Upper lobe of right lung (tissue), 1 donor: ENCODE data around the gene CHCHD6. TPM values are rescaled to one million over a fixed set of nuclear protein-coding genes. Genes with fewer than 3 reads are reported as not detected.

Experiments used
- ATAC-seq: fragments of 200-7000 bp; cut with Tn5 transposase; one replicate; pipeline ENCODE4 v1.9.1; 2020; ENCODE audit warnings: mild to moderate bottlenecking, moderate library complexity
- DNase-seq: peaks from one replicate; pipeline ENCODE4 v3.0.0-alpha.2; 2020
- H3K27ac ChIP-seq: fragments of 200-600 bp; one replicate; pipeline ENCODE4 v1.8.0; 2022
- H3K27me3 ChIP-seq: fragments of 200-600 bp; one replicate; pipeline ENCODE4 v1.8.0; 2022; ENCODE audit warnings: mild to moderate bottlenecking
- H3K36me3 ChIP-seq: fragments of 200-600 bp; one replicate; pipeline ENCODE4 v1.8.0; 2022
- H3K4me1 ChIP-seq: fragments of 200-600 bp; one replicate; pipeline ENCODE4 v1.8.0; 2022
- H3K4me3 ChIP-seq: fragments of 200-600 bp; one replicate; pipeline ENCODE4 v1.8.0; 2022; ENCODE audit warnings: mild to moderate bottlenecking
- H3K9me3 ChIP-seq: fragments of 200-600 bp; one replicate; pipeline ENCODE4 v1.8.0; 2022
- intact Hi-C: fragments of 100-400 bp; cut with DNase I; formaldehyde crosslinking; loops from one replicate; pipeline ENCODE4 v1.11.0; 2022
- total RNA-seq: library from RNA; stranded (reverse); fragmentation: NEBNext Ultra II Directional; extraction: Animal tissue kit (Norgen Biotek cat#: 25700); gene quantifications from one replicate; pipeline ENCODE4 v1.2.1, GENCODE V29; 2021
- TF ChIP-seq, protein P1 (sequence below): fragments of 200-600 bp; IDR thresholded peaks from one replicate; pipeline ENCODE4 v1.8.0; 2022; ENCODE audit warnings: antibody characterized with exemption
- donor health status: DM: no; HTN: yes; CAD: no; lungs with severe emphysema.

The CHCHD6 gene
- total RNA-seq, 1 donor from 2014 or later: 17.1 TPM

DNA sequence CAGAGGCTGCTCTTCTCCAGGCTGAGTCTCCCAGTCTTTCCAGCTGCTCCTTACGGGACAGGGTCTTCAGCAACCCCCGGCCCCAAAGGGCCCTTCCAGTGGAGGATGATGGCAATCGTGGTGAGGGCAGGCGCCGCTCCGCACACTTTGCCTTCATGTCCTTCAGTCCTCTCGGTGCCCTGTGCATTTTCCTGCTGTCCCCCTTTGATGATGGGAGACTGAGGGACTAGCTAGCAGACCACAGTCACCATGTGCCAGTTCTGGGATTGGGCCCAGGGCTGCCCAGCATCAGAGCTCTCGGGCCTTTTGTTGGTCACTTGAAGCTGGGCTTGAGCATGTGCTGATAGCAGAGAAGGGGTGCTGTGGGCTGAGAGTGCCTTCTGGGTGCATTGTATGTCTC is 40.3 kb upstream of the CHCHD6 start:
- Histone ChIP-seq H3K9me3 (no peaks in the 10 kb centered on the region), H3K36me3 (no peaks in the 10 kb centered on the region), H3K27me3 (peaks cover 12% of the 10 kb centered on the region), H3K27ac (no peak overlapping the region), H3K4me1 (no peaks in the 10 kb centered on the region), H3K4me3 (no peak overlapping the region)
- ATAC-seq: no peak
- intact Hi-C loops: no loop called here
- TF ChIP-seq, protein P1, sequence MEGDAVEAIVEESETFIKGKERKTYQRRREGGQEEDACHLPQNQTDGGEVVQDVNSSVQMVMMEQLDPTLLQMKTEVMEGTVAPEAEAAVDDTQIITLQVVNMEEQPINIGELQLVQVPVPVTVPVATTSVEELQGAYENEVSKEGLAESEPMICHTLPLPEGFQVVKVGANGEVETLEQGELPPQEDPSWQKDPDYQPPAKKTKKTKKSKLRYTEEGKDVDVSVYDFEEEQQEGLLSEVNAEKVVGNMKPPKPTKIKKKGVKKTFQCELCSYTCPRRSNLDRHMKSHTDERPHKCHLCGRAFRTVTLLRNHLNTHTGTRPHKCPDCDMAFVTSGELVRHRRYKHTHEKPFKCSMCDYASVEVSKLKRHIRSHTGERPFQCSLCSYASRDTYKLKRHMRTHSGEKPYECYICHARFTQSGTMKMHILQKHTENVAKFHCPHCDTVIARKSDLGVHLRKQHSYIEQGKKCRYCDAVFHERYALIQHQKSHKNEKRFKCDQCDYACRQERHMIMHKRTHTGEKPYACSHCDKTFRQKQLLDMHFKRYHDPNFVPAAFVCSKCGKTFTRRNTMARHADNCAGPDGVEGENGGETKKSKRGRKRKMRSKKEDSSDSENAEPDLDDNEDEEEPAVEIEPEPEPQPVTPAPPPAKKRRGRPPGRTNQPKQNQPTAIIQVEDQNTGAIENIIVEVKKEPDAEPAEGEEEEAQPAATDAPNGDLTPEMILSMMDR: no peak
- DNase-seq: no peak

DNA sequence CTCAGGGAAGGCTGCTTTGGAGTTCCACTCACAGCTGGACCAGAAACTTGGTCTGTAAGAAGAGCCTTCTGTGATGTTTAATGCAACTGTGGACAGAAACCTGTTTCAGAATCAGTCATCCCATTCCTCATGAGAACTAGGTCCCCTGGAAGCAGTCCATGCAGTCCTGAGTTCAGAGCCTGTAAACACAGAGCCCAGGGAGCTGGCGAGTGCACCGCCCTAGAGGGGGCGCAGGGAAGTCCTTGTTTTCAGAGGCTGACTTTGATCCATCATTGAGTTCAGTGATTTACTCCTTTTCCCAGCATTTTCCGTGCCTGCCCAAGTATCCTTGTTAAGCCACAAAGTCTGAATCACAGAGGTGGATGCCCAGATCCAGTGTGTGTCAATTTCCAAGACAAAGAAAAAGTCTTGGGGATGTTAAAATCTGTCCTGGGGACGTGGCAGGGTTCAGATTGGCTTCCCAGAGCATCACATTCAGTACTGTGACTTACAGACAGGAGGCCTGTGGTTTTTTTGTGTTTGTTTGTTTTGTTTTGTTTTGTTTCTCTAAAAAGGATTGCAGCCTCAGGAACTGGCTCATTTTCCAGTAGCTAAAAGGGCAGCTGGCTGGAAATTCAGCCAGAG is 39.3 kb upstream of the CHCHD6 start:
- ATAC-seq (no peak), DNase-seq (no peak)
- TF ChIP-seq, protein P1: no peak
- intact Hi-C loops: no loop called here
- Histone ChIP-seq H3K27me3 (peaks cover 12% of the 10 kb centered on the region), H3K4me1 (no peaks in the 10 kb centered on the region), H3K4me3 (no peak overlapping the region), H3K36me3 (no peaks in the 10 kb centered on the region), H3K9me3 (no peaks in the 10 kb centered on the region), H3K27ac (no peak overlapping the region)

DNA sequence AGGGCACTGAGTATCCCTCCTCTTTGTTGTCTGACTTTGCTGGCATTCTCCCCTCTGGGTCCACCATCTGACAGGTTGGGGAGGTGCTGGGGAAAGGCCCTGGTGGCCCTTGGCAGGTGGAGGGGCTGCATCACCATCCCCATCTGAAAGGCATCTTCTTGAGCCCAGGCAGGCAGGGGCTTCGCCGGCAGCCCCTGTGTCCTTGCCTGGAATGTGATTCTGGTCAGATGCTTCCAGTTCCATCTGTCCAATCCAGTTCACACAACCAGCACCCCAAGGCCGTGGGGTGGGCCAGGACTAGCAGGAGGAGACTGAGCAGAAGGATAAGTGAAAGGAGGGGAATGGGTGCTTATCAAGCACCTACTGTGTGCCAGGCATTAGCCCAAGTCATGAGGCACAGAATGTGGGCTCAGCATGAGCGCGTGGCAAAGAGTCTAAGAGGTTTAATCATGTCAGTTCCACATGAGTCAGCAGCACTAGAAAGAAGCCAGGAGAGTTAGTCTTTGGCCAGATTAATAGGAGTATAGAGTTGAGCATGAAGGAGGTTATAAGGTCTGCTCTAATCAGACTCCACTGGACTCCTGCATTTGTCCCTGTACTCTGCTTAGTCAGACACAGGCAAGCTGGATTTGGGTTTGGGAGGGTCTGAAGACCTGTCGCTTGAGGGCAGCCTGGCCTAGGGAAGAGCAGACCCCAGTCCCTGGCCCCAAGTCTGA is 38.7 kb upstream of the CHCHD6 start:
- peaks cover 10% of the 10 kb centered on the region for H3K27me3 ChIP-seq
- TF ChIP-seq, protein P1: no peak
- no peak overlapping the region for H3K4me3 ChIP-seq
- no peaks in the 10 kb centered on the region for H3K4me1 ChIP-seq
- H3K27ac ChIP-seq: no peak overlapping the region
- ATAC-seq (no peak), DNase-seq (no peak)
- H3K9me3 ChIP-seq: no peaks in the 10 kb centered on the region
- intact Hi-C loops: no loop called here
- no peaks in the 10 kb centered on the region for H3K36me3 ChIP-seq

DNA sequence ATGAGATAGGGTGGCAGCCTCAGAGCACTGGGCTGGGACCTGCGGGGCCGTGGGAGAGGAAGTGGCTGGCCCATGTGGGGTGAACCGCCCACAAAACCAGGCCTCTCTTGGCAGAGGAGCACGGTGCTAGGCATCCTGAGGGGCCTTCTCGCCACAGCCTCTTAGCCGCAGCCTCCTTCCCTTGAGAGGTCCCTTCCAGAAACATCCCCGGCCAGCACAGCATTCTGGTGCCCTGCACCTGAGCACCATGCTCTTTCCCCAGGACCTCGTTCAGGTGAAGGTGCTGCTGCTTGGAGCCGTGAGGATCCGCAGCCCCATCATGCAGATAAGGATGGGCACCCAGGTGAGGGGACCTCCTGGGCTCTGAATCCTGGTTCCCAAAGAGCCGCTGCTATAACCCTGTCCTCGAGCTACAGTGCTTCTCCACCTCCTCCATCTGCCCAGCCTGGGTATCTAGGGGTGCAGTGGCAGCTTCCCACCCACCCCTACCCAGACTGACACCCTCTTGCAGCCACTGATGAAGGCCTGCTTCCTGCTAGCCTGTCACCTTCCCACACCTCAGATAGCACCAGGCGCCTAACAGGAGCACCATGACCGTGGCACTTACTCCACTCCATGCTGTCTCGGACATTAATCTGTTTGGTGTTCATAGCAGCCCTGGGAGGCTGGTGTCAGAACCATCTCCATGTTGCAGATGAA is 37.9 kb upstream of the CHCHD6 start:
- no peak for DNase-seq
- Histone ChIP-seq H3K9me3 (no peaks in the 10 kb centered on the region), H3K4me3 (no peak overlapping the region), H3K27me3 (peaks cover 2% of the 10 kb centered on the region), H3K27ac (no peak overlapping the region), H3K36me3 (no peaks in the 10 kb centered on the region), H3K4me1 (no peaks in the 10 kb centered on the region)
- intact Hi-C loops: no loop called here
- no peak for ATAC-seq
- TF ChIP-seq, protein P1: no peak

DNA sequence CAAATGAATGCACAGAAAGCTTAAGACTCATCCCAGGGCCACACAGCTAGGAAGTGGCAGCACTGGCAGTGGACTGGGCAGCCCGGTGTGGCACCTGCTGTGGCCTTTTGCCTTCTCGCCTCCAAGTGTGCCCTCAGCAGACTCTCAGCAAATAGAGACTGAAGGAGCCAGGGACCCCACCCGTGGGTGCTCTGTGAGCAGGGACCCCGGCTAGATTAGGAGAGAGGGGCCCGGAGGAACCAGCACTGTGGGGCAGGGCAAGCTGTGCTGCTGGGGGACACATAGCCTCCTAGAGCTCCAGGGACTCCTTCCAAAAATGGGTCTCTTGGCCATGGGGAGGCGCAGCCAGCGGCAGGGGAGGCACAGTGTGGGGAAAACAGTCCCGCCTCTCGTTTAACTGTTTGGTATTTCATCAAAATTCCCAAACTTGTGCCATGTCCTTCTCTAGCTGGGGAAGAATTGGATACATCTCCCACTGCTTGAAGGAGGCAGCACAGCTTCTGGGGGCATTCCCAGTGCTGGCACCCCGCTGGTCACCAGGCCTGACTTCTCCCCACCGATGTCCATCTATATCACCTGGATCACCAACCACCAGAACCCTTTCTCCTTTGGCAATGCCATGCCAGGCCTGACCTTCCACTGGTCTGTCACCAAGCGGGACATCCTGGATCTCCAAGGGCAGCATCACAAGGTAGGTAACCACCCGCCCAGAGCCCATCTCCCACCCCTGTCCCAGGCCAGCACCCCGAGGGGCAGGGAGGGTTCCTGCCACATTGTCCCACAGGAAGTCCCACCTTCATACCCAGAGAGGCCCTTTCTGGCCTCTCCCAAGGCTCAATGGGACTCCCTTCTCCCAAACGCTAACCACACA is 37.1 kb upstream of the CHCHD6 start:
- H3K27me3 ChIP-seq: no peaks in the 10 kb centered on the region
- TF ChIP-seq, protein P1: no peak
- DNase-seq (no peak), ATAC-seq (no peak)
- H3K9me3 ChIP-seq: no peaks in the 10 kb centered on the region
- no peaks in the 10 kb centered on the region for H3K4me1 ChIP-seq
- H3K36me3 ChIP-seq: no peaks in the 10 kb centered on the region
- no peak overlapping the region for H3K4me3 ChIP-seq
- intact Hi-C loops: no loop called here
- no peak overlapping the region for H3K27ac ChIP-seq
